Keratinocyte (primary cell): ENCODE data around the gene ATP5ME. TPM values are rescaled to one million over a fixed set of nuclear protein-coding genes. Genes with fewer than 3 reads are reported as not detected.

Source experiments
- DNase-seq: peaks from one replicate; pipeline ENCODE4 v3.0.0-alpha.2; 2011; ENCODE audit warnings: low read depth, missing footprints, low spot score
- FAIRE-seq: peaks from 2 replicates; lab custom pipeline; 2011; peaks lifted over from hg19 to GRCh38; lab: Jason Lieb, UNC
- H2AFZ ChIP-seq: 2 replicates; pipeline ENCODE4 v1.6.0; 2012; ENCODE audit warnings: low read length, control low read depth, inconsistent platforms; ENCODE audit not compliant: control insufficient read depth
- H3K27ac ChIP-seq: 2 replicates; pipeline ENCODE4 v1.5.1; 2011; ENCODE audit warnings: low read length; ENCODE audit not compliant: control insufficient read depth, insufficient read depth
- H3K27me3 ChIP-seq: 3 replicates; pipeline ENCODE4 v1.6.0; 2011; ENCODE audit warnings: low read length; ENCODE audit not compliant: control insufficient read depth, insufficient read depth; ENCODE audit errors: extremely low read depth
- H3K36me3 ChIP-seq, 2 experiments: 2 replicates in 1 of 2; 3 replicates in 1 of 2; pipeline ENCODE4 v1.5.1; 2011; ENCODE audit warnings: low read length in 2 of 2, mild to moderate bottlenecking in 1 of 2; ENCODE audit not compliant: control insufficient read depth in 2 of 2, insufficient read depth in 2 of 2; ENCODE audit errors: extremely low read depth in 1 of 2
- H3K4me1 ChIP-seq: 3 replicates; pipeline ENCODE4 v1.5.1; 2011; ENCODE audit warnings: low read length; ENCODE audit not compliant: control insufficient read depth, insufficient read depth; ENCODE audit errors: extremely low read depth
- H3K4me2 ChIP-seq: 3 replicates; pipeline ENCODE4 v1.6.0; 2011; ENCODE audit warnings: low read depth, low read length; ENCODE audit not compliant: control insufficient read depth, insufficient read depth; ENCODE audit errors: extremely low read depth
- H3K4me3 ChIP-seq, 3 experiments: fragments of 200-600 bp in 1 of 3; sonication (generic) in 1 of 3; 2 replicates in 2 of 3; 3 replicates in 1 of 3; pipeline ENCODE4 v1.5.1; 2011 to 2016; ENCODE audit warnings: low read length in 3 of 3, mild to moderate bottlenecking in 3 of 3, control low read depth in 2 of 3, inconsistent platforms in 1 of 3, low read depth in 1 of 3, mixed read lengths in 1 of 3, mixed run types in 1 of 3, moderate library complexity in 1 of 3; ENCODE audit not compliant: control insufficient read depth in 2 of 3, insufficient read depth in 2 of 3; ENCODE audit errors: extremely low read depth in 1 of 3
- H3K79me2 ChIP-seq: 2 replicates; pipeline ENCODE4 v1.6.0; 2012; ENCODE audit warnings: low read length; ENCODE audit not compliant: control insufficient read depth, insufficient read depth
- H3K9ac ChIP-seq: 3 replicates; pipeline ENCODE4 v1.6.0; 2011; ENCODE audit warnings: low read length; ENCODE audit not compliant: control insufficient read depth, insufficient read depth; ENCODE audit errors: extremely low read depth
- H3K9me1 ChIP-seq: 3 replicates; pipeline ENCODE4 v1.6.0; 2011; ENCODE audit warnings: low read length; ENCODE audit not compliant: control insufficient read depth, insufficient read depth; ENCODE audit errors: extremely low read depth
- H3K9me3 ChIP-seq: 2 replicates; pipeline ENCODE4 v1.5.1; 2012; ENCODE audit warnings: low read depth, low read length; ENCODE audit not compliant: control insufficient read depth
- H4K20me1 ChIP-seq: 3 replicates; pipeline ENCODE4 v1.6.0; 2011; ENCODE audit warnings: low read length; ENCODE audit not compliant: control insufficient read depth, insufficient read depth; ENCODE audit errors: extremely low read depth
- EZH2 ChIP-seq: IDR thresholded peaks from one replicate; pipeline ENCODE4 v1.6.1; 2012; ENCODE audit warnings: inconsistent platforms, mild to moderate bottlenecking, low read length, moderate library complexity
- dilution Hi-C: fragments of 300-500 bp; cut with MboI; formaldehyde crosslinking; loops from one replicate; pipeline ENCODE4 v1.7.0; 2020; ENCODE audit warnings: low sequenced_read_pairs; ENCODE audit not compliant: extremely low pct_ligation_motif_present
- polyA plus RNA-seq, 5 experiments: library from polyadenylated mRNA; depleted of rRNA in 3 of 5; stranded (reverse) in 3 of 5; stranded (forward) in 1 of 5; unstranded in 1 of 5; fragments of >200 nt; gene quantifications; 1 replicate in 1 of 5; 2 replicates in 3 of 5; 3 replicates in 1 of 5; pipeline versions ENCODE4 v1.2.1 to v1.2.3, GENCODE V29; 2011 to 2012; ENCODE audit warnings: missing spikeins in 2 of 5, low read depth in 1 of 5, low replicate concordance in 1 of 5
- TF ChIP-seq, protein P1 (sequence below), 3 experiments: IDR thresholded peaks in 1 of 3; conservative IDR thresholded peaks in 1 of 3; optimal IDR thresholded peaks in 1 of 3; 2 replicates in 2 of 3; 3 replicates in 1 of 3; pipeline versions ENCODE3 to v1.5.1; 2011; ENCODE audit warnings: low read length in 3 of 3, mild to moderate bottlenecking in 3 of 3, moderate library complexity in 2 of 3, control low read depth in 1 of 3, inconsistent platforms in 1 of 3; ENCODE audit not compliant: insufficient read depth in 2 of 3; ENCODE audit errors: extremely low read depth in 1 of 3

The ATP5ME gene
- polyA plus RNA-seq, 1 donor (not counting 4 experiments of a cell fraction or from before 2014, with no cell fraction given) = 438 TPM

DNA sequence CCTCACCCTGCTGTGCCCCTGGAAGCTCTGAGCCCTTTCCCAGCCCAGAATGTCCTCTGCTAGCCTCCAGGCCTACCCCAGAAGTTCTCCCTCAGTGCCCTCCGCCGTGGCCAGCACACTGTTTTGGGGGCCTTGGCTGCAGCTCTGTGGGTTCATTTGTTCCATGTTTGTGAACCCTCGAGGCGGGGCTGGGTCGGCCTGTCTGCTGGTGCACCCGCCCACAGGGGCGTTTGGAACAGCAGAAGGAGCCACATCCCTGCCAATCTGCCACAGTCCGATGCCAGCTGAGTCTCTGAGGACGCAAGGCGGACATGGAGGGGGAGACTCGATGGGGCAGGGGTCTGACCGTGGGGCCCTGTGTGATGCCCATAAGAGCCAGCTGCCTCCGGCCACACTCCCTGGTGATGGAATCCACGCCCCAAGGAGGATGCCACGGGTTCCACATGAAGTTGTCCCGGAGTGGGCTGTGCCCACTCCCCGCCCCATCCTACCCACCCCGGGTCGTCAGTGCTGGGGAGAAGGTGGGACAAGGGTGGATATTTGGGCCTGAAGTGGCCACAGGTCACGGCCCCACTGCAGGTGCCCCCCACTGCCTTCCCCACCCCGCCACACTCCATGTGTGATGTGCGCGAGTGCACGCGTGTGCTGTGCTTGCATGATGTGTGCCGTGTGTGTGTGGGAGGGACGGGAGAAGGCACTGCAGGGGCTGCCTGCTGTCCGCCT, 7.1 kb downstream of the ATP5ME start:
- no peak for FAIRE-seq
- dilution Hi-C loops = no loop called here
- H3K4me3 ChIP-seq = no peak overlapping the region

DNA sequence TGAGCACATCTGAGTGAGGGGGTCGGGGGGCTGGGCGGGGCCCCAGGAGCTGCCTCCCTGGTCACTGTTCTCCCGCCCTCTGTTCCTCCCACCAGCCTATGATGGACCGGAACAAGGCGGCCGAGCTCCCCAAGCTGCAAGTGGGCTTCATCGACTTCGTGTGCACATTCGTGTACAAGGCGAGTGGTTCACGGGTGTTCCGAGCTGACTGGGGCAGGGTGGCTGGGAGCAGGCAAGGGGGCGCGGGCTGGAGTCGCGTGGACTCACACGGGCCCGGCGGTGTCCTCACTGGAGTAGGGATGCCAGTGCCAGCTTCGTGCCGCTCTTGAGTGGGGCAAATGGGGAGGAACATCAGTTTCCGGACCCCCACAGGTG, 7.7 kb downstream of the ATP5ME start:
- dilution Hi-C loops = no loop called here
- no peak for FAIRE-seq
- H3K9me1 ChIP-seq = no peaks in the 10 kb centered on the region

More for the DNA sequence above, 7.1 kb downstream of the ATP5ME start:
- H3K27ac ChIP-seq = no peak overlapping the region
- no peaks in the 10 kb centered on the region for H3K4me1 ChIP-seq
- no peaks in the 10 kb centered on the region for H3K9me3 ChIP-seq
- H3K9ac ChIP-seq = no peak overlapping the region
- H4K20me1 ChIP-seq = no peaks in the 10 kb centered on the region
- H2AFZ ChIP-seq = no peak overlapping the region
- H3K27me3 ChIP-seq = peaks cover 18% of the 10 kb centered on the region
- no peak for DNase-seq
- H3K9me1 ChIP-seq = no peaks in the 10 kb centered on the region
- peaks cover 10 to 11% of the 10 kb centered on the region in 2 experiments for H3K36me3 ChIP-seq
- no peaks in the 10 kb centered on the region for H3K79me2 ChIP-seq
- TF ChIP-seq, protein P1, sequence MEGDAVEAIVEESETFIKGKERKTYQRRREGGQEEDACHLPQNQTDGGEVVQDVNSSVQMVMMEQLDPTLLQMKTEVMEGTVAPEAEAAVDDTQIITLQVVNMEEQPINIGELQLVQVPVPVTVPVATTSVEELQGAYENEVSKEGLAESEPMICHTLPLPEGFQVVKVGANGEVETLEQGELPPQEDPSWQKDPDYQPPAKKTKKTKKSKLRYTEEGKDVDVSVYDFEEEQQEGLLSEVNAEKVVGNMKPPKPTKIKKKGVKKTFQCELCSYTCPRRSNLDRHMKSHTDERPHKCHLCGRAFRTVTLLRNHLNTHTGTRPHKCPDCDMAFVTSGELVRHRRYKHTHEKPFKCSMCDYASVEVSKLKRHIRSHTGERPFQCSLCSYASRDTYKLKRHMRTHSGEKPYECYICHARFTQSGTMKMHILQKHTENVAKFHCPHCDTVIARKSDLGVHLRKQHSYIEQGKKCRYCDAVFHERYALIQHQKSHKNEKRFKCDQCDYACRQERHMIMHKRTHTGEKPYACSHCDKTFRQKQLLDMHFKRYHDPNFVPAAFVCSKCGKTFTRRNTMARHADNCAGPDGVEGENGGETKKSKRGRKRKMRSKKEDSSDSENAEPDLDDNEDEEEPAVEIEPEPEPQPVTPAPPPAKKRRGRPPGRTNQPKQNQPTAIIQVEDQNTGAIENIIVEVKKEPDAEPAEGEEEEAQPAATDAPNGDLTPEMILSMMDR (optimal IDR thresholded peaks at IDR 0.05 in 1 of 3, IDR thresholded peaks at IDR 0.05 in 1 of 3, conservative IDR thresholded peaks at IDR 0.05 in 1 of 3; ENCODE audit: extremely low read depth in 1 of 3, insufficient read depth in 2 of 3, low read length in 3 of 3) = no peak
- no peak for TF ChIP-seq EZH2
- no peak overlapping the region for H3K4me2 ChIP-seq

More for the DNA sequence above, 7.7 kb downstream of the ATP5ME start:
- Histone ChIP-seq H3K9me3 (no peaks in the 10 kb centered on the region), H3K79me2 (no peaks in the 10 kb centered on the region), H3K27ac (no peak overlapping the region), H2AFZ (no peak overlapping the region), H3K27me3 (peaks cover 18% of the 10 kb centered on the region), H3K4me2 (no peak overlapping the region), H4K20me1 (no peaks in the 10 kb centered on the region), H3K4me1 (no peaks in the 10 kb centered on the region), H3K4me3 (no peak overlapping the region), H3K36me3 (peaks cover 4 to 5% of the 10 kb centered on the region in 2 experiments), H3K9ac (no peak overlapping the region)
- DNase-seq = no peak
- TF ChIP-seq, protein P1 (optimal IDR thresholded peaks at IDR 0.05 in 1 of 3, IDR thresholded peaks at IDR 0.05 in 1 of 3, conservative IDR thresholded peaks at IDR 0.05 in 1 of 3; ENCODE audit: extremely low read depth in 1 of 3, insufficient read depth in 2 of 3, low read length in 3 of 3) = no peak
- TF ChIP-seq EZH2 = no peak
